ENCODE measurements around the gene PPP3CA.
A peak's percentile ranks its signal among the peaks of the same experiment; 100 is the strongest.

The PPP3CA gene

DNA sequence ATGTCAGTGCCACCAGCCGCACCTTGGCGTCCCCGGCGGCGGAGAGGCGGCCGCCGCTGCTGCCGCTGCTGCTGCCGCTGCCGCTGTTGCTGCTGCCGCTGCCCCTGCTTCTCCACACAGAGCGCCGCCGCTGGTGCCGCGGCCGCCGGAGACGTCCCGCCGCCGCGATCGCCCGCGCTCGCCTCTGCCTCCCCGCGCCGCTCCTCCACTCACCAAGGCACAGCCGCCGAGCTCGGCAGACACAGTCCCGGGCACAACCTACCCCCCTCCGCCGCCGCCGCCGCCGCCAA lies at the start of gene PPP3CA:
Gene PPP3CA (minus strand): TSS at position 260 of the 290 bp plus-strand sequence.
- DNase-seq: no peak

GRCh38 chr4:101393256-101393655 lies 45.9 kb upstream of the PPP3CA start:
- peak in 1 of 14 donors; percentile 13 for DNase-seq

- no peak for DNase-seq
Observed at GRCh38 chr4:101370663-101371210, 23.4 kb upstream of the PPP3CA start.

- no peak for DNase-seq
Observed at GRCh38 chr4:101367201-101367600, 19.9 kb upstream of the PPP3CA start.

DNA sequence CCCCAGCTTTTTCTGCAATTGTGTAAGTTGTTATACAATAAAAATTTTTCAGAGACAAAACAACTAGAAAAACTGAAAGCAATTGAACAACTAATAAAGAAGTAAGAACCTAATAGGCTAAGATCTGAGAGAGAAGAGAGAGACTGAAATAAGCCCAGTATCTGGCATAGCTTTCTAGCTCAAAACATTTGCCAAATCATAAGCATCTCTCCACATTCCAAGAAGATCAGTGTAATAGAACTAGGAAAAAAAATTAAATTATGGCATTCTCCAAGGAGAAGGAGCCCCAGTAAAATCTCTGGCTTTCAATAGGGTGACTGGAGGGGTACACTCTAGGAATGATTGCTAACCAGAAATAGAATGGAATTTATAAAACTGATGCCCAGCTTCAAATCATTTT lies 19.0 kb upstream of the PPP3CA start:
- DNase-seq: no peak

- DNase-seq: no peak
Observed at GRCh38 chr4:101357751-101358150, 10.4 kb upstream of the PPP3CA start.

- DNase-seq: no peak
Observed at GRCh38 chr4:101356928-101357327, 9.6 kb upstream of the PPP3CA start.

- DNase-seq: no peak
Observed at GRCh38 chr4:101355767-101356702, 8.7 kb upstream of the PPP3CA start.

GRCh38 chr4:101355246-101355645 lies 7.9 kb upstream of the PPP3CA start:
- no peak for DNase-seq

GRCh38 chr4:101349801-101350064 lies 2.4 kb upstream of the PPP3CA start:
- DNase-seq: no peak

GRCh38 chr4:101348995-101349800 lies 1.9 kb upstream of the PPP3CA start:
- DNase-seq: peak in 6 of 14 donors; percentile 6 to 86 (median 14)

- DNase-seq: peak in 5 of 14 donors; percentile 28 to 69 (median 43)
Observed at GRCh38 chr4:101348367-101348827, 1.1 kb upstream of the PPP3CA start.

DNA sequence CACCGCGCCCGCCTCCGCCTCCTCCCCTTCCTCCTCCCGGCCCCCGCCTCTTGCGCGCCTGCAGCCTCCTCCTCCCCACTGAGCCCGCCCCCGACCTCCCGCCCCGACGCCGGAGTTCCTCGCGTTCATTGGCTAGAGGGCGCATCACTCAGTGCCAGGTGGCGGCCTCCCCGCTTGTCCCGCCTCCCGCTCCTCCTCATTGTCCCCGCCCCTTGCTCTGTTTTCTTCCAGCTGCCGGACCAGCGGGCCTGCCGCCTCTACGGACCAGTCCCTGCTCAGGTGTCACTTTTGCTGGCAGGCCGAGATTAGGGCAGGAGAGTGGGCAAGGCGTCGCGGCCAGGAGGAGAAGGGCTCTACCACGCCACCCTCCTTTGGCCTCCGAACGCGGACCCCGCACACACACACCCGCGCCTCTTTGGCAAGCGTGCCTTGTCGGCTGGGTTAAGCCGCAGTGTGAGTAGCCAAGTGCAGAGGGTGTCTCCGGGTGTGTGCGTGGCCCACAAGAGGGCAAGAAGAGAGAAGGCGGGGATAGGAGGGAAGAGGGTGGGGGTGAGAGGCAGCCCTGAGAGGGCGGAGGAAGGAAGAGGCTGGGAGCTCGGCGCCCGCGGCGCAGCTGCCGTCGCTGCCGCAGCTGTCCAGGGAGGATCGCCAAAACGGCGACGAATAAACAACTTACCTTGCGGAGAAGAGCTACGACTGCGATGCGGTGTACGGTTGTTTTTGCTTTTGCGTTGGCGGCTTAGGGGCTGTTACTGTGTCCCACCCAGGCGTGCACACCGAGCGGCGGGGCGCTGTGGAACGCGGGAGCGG lies 436 bp upstream of the PPP3CA start:
- DNase-seq: peak; percentile 94 to 99 (median 98)

DNA sequence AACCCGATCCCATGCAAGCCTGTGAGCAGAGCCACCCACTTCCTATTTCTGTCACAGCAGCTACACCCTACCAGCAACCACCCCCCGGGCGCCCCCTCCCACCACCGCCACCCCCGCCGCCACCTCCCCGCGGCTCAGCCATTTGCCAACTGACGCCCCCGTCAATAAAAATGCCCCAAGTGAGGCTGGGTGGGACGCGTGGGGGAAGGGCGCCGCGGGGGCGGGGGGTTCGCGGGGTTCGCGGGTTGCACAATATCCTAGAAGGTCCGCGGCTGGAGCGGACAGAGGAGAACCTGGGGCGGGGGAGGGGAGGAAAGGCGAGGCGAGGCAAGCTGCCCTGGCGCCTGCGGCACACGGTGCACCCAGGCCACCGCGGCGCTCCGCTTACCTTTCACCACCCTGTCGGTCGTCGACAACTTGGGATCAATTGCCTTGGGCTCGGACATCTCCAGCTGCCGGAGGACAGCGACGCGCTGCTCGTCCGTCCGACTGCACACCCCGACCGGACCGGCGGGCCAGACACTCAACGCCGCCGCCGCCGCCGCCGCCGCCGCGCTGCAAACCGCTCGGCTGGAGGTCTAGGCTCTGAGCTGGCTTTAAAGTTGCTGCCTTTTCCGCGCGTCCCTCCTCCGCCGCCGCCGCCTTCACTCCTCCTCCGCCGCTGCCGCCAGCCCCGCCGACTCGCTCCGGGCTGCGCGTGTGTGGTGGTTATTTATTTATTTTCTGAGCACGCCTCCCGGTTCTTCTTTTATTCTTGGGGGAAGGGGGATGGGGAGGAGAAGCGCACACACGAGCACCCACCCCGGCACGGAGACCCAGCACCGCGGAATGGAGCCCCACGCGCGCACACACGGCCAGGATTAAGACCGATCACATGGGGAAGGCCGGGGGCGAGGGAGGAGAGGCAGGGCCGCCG lies 717 bp downstream of the PPP3CA start:
- DNase-seq: peak in 13 of 14 donors; percentile 36 to 82 (median 76)

DNA sequence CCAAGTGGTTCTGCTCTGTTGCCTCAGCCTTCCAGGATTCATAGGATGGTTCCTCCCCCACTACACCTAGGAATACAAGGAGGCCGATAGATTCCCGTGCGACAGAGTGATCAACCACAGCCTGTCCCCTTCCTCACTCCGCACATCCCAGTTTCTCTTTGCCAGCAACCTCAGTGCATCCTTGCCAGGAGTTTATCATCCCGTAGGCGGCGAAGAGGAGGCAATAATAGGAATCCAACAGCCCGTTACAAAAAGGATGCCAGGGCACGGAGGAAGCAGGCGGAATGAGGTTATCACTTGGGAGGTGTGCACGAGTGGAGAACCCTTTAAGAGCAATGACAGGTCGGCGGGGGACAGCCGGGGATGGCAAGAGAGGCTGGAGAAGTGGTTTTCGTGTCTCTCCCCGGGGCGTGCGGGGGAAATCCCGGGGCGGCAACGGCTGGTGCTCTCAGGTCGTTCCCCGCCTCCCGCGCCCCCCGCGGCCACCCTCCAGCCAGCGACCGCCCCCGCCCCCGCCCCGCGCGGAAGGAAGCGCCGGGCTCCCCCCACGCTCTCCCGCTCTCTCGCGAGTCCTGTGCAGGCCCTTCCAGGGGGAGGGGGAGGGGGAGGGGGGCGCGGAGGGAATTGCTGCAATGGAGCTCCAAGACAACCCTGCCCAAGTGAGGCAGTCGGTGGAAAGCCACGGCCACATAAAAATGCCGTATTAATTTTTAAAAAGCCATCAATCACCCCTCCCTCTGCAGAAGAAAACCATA lies 1.6 kb downstream of the PPP3CA start:
- peak in 12 of 14 donors; percentile 43 to 78 (median 70) for DNase-seq

DNA sequence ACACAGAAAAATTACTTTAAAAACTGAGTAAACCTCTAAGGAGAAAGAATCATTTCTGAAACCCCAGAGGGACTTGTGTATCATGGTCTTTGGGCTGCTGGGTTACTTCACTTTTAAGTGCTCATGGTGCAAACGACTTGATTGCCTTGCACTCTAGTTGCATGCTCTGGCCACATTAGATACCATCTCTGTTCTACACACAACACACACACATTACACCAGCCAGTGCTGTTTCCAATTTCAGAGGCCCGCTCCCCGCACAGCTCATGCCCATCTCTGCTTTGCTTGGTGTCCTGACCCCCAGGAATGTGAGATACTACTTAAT lies 2.1 kb downstream of the PPP3CA start:
- peak in 5 of 14 donors; percentile 36 to 73 (median 67) for DNase-seq

DNA sequence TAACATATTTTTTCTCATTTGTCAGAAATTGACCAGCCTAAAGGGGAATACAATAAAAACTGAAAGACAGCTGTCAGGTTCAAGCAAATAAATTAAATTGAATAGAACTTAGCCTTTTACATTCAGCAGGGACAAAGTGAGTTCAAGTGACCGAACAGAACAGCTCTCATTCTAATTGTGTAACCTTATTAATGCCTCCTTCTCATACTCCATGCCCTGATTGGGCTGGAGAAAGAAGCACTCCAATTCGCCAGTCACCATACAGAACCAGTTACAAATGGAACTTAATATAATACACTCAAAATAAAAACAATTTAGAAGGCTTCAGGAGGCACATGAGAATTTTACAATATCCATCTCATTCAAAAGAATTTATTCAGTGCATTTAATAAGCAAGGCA lies 8.0 kb downstream of the PPP3CA start:
- DNase-seq: no peak

DNA sequence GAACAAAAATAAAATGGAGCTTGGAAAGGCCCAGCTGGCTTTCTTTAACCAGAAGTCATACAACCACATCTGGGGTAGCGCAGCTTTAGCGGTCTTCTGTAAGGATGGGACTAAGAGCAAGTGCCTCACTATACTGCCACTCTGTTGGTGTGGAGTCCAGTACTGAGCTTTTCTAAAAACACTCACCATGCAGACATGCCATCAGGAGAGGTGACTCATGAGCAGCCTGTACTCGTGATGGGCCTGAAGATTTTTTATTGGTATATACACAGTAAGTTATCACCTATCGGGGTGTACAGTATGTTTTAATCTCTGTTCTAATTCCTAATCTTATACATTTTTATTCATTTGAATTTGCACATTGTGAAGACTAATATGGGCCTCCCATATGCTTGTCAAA lies 9.6 kb downstream of the PPP3CA start:
- DNase-seq: no peak

GRCh38 chr4:101334963-101335572 lies 12.3 kb downstream of the PPP3CA start:
- DNase-seq: no peak

- no peak for DNase-seq
Observed at GRCh38 chr4:101332424-101332823, 14.9 kb downstream of the PPP3CA start.

Data from C1 segment of cervical spinal cord (tissue), 14 donors.